ENCODE data around the gene STAT2.
"Not testable (repeated sequence)": the region's sequence is repeated elsewhere in the genome, so short reads cannot be mapped to it uniquely, and the experiment has no call there.

STAT2 gene

DNA sequence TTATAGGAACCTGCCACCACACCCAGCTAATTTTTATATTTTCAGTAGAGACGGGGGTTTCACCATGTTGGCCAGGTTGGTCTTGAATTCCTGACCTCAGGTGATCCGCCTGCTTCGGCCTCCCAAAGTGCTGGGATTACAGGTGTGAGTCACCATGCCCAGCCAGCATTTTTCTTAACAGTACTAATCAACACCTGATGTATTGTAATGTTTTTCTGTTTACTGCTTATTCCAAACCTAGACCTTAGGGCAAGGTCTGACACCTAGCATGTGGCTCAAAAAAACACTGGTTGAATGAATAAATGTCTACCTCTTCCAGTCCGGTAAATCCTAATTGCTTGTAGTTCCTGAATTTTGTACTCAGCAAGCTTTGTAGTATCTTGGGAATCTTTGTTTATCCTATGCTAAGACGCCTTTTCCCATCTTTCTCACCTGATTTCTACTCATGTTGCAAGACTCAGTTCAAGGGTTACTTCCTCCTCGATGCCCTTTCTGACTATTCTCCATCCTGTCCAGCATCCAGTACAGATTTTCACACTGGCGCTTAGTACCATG, 28.9 kb downstream of the STAT2 start:
- no peak for DNase-seq (ENCODE audit: low read depth, low spot score)

DNA sequence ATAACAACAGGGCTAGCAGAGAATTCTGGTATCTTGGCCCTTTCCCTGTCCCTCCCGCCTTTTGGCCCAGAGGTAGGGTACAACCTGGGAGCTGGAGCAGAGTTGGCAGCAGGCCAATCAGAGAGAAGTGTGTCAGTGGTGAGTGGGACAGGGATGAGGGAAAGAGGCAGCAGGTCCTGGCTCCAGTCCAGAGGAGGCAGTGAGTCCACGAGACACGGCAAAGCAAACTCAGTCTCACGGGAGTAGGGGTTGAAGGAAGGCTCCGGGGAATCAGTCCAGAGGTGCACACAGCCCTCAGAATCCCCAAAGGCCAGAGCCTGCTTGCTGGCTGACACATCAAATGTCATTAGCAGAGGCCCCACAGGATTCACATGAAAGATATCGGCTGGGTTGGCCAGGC, 33.4 kb downstream of the STAT2 start:
- DNase-seq (ENCODE audit: low read depth, low spot score): no peak

DNA sequence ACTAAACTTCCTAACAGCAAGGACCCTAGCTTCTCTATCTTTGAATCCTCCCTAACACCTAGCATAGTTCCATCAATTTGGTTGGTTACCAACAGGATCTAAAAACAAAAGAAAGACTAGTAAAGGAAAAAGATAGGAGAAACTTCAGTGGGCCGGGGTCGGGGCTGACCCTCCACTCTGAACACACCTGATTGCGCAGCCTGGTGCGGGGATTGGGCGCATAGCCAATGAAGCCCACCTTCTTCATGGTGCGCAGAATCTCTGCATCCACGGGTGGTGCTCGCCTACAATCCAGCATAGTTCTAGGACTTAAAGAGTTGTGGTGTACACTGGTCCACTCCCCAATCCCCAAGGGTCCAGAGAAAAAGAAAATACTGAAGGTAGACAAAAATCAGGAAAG, 33.8 kb downstream of the STAT2 start:
- DNase-seq (ENCODE audit: low read depth, low spot score): no peak

DNA sequence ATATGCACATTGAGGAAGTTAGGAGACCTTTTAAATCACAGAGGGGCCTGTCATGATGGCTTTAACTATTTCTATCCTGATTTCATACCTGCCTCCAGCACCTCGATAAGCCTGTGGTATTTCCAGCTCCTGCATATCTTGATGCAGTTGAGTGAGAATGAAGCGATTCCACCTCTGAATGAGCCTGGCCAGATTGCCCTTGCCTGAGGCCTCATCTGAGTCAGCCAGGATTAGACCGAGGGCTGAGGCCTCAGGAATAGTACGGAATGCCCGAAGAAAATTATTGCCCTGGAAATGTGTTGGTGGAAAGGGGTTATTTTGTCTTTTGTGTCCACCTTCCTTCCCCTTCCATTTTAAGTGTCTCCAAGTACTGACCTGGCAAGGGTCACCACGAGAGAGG, 35.7 kb downstream of the STAT2 start:
- DNase-seq (ENCODE audit: low read depth, low spot score): no peak

DNA sequence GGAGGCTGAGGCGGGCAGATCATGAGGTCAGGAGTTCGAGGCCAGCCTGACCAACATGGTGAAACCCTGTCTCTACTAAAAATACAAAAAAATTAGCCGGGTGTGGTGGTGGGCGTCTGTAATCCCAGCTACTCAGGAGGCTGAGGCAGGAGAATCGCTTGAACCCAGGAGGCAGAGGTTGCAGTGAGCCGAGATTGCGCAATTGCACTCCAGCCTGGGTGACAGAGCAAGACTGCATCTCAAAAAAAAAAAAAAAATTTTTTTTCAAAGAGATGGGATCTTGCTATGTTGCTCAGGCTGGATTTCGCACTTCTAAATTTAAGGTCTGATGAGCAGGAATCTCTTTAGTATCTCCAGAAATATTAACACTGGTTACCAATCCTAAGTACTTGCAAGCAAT, 38.3 kb downstream of the STAT2 start:
- DNase-seq (ENCODE audit: low read depth, low spot score): not testable (repeated sequence)

DNA sequence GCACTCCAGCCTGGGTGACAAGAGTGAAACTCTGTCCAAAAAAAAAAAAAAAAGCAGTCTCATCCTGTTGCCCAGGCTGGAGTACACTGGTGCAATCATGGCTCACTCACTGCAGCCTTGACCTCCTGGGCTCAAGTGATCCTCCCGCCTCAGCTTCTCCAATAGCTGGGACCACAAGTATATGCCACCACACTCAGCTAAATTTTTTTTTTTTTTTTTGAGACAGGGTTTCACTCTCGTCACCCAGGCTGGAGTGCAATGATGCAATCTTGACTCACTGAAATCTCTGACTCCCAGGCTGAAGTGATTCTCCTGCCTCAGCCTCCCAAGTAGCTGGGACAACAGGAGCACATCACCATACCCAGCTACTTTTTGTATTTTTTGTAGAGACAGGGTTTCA, 38.9 kb downstream of the STAT2 start:
- DNase-seq (ENCODE audit: low read depth, low spot score): no peak

DNA sequence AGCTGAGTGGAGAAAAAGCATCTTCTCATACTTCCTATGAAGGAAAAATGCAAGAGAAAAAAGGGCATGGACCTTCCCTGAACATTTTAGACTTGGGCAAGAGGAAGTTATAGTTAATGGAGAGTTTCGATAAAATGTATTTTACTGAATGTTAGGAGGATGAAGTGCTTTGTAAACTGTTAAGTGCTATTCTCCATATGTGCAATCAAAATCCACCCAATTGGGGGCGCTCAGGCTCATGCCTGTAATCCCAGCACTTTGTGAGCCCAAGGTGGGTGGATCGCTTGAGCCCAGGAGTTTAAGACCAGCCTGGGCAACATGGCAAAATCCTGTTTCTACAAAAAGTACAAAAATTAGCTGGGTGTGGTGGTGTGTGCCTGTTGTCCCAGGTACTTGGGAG, 42.2 kb downstream of the STAT2 start:
- DNase-seq (ENCODE audit: low read depth, low spot score): no peak

DNA sequence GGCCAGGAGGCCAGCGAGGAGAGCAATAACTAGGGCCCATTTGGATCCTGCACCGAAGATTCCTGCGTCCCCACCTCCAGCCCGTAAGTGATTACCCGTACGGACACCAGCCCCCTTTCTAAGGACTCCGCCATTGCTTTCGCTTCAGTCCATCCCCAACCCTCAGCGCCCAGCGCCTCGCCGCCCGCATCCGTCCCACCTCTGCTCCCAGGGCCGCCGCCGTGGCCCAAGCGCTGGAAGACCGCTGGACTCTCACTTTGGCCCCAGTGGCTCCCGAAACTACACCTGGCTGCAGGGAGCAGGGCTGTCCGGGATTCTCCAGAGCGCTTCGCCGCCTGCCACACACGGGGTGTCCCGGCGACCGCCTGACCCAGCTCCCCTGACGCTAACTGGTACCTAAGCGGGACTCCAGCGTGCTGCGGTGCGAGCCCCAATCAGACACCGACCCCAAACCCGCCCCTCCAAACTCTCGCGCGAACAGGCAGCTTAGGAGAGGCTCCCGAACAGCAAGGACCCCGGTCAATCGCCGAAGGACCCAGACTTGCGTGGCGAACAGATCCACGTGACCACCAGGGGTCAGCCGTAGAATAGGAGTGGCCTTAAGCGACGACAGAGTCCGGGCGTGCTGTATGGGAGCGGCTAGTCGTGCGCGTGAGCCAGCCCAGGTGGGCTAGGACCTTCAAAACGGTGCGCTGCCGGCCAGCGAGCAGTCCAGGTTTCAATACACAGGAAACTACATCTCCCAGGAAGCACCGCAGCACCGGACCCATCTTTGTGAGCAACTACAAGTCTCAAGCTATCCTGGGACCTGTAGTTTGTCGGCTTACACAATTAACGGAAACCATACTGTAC, 44.1 kb downstream of the STAT2 start, which contains the start of gene CNPY2:
CNPY2 (minus strand) TSS at position 367 of the 852 bp plus-strand sequence. CDS start 771 bp downstream, outside the sequence.
- peak; percentile 92 for DNase-seq (ENCODE audit: low read depth, low spot score)

DNA sequence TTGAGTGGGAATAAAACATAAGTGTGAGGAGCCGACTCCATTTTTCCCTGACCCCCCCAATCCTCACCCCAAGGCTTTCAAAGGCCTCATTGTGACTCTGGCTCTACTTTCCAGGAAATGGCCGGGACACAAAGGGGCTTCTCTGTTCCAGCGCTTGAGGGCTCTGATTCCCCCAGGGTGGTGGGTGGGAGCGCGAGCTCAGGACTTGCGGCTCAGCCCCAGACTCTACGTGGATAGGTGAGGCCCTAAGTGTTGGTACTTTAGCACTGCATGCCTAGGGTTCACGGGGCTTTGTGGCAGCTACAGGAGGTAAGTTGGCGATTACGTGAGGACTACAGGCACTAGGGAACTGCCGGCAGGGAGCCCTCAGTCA, 44.7 kb downstream of the STAT2 start:
- DNase-seq (ENCODE audit: low read depth, low spot score): no peak

DNA sequence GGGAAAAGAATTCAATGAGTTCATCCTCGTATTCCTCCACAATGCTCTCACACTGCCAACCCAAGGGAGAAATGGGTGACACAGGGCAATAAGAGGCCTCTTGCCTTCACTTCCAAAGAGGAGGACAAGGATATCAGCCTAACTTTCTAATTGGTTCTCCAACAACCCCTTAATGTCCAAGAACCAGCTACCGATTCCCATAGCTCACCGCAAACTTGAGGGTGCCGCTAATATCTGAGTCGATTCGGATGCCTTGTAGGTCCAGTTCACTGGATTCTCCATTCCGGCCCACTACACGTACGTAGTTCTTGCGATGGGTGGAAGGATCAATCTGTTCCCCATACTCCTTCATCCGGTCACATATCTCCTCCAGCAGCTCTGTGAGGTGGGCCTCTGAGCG, 48.9 kb downstream of the STAT2 start:
- DNase-seq (ENCODE audit: low read depth, low spot score): no peak

DNA sequence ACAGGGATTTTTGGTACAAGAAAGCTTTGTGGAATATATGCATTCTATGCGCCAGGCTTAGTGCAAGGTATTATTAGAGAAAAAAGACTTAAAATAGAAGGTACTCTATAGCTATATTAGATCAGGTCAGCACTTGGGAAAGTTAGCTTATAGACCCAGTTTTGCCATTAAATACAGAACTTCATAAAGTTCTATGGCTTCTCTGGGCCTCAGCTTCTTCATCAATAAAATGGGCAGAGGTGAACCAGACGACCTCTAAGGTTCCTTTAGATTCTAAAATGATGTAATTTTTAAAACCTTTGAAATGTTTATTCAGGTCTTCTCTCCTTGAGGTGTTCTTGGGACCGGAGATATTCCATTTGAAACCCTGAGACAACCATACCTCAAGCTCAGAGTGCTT, 51.2 kb downstream of the STAT2 start:
- no peak for DNase-seq (ENCODE audit: low read depth, low spot score)

DNA sequence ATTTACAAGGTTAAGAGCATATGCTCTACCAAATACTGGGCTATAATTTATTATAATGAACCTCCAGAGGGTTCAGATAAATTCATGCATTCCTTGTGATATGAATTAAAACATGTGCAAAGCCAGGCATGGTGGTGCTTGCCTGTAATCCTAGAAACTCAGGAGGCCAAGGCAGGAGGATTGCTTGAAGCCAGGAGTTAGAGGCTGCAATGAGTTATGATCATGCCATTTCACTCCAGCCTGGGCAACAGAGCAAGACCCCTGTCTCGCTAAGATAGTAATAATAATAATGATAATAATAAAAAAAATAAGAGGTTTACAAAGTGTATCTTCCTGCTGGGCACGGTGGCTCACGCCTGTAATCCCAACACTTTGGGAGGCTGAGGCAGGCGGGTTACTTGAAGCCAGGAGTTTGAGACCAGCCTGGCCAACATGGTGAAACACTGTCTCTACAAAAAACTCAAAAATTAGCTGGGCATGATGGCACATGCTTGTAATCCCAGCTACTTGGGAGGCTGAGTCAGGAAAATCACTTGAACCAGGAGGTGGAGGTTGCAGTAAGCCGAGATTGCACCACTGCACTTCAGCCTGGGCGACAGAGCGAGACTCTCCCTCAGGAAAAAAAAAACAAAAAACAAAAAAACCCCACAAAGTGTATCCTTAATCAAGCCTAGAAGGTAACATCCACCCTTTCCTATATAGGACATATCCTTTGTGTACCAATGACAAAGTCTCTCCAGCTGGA, 52.5 kb downstream of the STAT2 start:
- DNase-seq (ENCODE audit: low read depth, low spot score): no peak

DNA sequence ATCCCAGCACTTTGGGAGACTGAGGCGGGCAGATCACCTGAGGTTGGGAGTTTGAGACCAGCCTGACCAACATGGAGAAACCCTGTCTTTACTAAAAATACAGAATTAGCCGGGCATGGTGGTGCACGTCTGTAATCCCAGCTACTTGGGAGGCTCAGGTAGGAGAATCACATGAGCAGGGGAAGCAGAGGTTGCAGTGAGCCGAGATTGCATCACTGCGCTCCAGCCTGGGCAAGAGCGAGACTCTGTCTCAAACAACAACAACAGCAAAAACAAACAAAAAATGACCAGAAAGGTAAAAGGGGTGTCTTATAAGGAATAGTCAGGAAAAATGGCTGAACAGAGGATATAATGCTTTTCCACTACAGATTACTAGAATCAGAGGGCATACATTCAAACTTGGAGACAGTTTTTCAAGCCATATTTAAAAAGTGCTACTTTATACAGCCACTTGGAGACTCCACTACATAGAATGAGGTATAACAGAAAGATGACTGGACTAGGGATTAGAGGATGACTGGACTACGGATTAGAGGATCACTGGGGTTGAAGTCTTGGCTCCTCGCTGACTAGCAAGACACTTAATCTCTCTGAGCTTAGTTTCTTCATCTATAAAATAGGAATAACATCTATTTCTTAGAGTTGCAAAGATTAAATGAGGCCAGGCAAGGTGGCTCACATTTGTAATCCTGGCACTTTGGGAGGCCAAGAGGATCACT, 54.9 kb downstream of the STAT2 start:
- DNase-seq (ENCODE audit: low read depth, low spot score): no peak

DNA sequence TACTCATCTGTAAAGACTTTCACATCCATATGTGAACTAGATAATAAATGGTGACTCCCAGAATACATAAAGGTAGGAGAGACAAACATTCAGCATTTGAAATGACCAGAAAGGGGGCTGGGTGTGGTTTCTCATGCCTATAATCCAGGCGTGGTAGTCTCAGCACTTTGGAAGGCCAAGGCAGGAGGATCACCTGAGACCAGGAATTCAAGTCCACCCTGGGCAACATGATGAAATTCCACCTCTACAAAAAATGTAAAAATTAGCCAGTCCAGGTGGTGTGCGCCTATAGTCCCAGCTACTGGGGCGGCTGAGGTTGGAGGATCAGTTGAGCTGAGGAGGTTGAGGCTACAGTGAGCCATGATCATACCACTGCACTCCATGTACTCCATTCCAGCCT, 55.6 kb downstream of the STAT2 start:
- DNase-seq (ENCODE audit: low read depth, low spot score): no peak

DNA sequence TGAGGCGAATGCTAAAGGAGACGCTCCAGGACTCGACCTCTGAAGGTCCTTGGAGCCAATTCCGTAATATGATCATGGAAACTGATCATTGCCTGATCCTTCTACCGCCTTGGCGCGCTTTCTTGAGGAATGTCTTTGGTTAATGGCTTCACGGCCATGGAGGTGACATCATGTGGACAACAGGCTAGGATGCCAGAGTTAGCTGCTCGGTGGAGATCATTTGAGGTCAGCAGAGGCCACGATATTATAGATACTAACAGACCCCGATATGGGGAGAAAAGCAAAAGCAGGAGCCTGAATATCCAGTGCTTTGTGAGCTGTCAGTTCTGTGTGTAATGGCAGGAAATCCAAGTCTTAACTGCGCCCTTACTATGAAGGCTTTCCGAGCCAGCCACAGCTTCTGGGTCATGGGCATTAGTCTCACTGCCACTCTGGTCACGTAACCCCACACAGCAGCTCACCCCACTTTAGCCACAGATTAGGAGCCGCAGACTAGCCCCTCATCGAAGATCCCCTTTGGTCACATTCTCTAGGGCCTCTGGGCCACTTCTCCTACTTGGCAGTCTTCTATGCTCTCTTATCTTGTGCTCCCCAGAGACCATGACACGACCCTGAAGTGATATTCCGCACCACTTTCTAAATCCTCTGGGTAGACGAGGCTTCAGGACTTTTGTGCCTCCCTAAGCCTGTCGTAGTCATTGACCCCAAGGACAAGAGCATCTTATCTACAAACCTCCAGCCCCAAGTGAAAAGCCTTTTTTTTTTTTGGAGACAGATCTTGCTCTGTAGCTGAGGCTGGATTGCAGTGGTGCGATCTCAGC, 59.1 kb downstream of the STAT2 start:
- DNase-seq (ENCODE audit: low read depth, low spot score): no peak

DNA sequence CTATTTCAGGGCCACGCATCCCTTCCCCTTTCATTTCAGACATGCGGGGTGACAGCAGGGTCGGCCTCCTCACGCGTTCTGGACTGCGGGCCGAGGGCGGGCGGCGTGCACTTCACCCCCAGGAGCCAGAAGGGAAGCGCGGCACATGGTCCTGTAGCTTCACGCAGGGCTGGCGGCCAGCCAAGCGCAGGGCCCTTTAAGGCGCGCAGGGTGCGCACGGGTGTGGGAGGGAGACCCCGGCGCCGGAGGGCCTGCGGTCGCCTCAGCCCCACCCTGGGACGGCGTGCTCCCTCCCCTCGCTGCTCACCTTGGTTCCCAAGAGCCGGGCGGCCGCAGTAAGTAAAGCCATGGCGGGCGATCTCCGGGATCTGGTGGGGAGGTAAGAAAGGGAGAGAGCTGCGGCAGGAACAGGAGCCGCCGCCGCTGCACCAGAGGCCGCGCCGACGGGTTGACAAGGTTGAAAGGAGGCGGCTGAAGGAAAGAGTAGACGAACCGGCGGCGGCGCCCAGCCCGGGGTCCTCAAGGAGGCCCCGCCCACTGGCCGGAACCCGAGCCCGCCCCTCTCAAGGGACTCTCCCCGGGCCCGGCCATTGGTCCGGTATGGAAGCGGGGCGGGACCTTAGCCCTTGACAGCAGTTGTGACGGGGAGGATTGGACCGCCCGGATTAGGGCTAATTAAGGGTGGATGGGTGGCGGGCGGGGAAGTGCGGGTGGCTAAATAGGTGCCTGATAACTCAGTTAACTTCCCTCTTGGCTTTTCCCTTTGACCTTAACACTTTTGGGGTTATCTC, 59.9 kb downstream of the STAT2 start, which contains the start of gene CS:
CS (minus strand) TSS at position 478 of the 791 bp plus-strand sequence; CDS start at position 349, 129 bp downstream.
- DNase-seq (ENCODE audit: low read depth, low spot score): peak; percentile 86

DNA sequence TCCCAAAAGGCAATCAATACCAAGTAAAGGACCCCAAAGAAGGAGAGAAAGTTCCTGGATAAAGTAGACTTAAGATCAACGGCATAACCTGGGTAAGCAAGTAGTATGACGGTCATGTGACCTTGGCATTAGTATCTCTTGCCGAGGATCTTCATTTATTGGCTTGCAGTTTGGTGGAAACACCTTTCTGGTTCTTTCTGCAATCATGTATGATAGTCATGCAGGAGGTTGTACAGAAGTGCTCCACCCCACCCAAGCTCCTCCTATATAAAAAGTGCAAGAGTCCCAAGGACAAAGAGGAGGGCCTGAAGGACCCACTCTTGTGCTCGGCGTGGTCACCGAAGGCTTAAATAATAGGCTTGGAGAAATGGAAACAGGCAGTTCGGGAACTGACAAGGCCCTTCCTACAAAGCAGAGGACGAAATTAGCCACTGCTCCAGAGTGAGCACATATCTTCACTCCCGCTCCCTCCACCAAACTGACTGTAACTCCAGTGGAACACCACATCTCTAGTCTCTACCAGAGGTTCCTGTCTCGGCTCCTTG, 60.5 kb downstream of the STAT2 start:
- DNase-seq (ENCODE audit: low read depth, low spot score): no peak

DNA sequence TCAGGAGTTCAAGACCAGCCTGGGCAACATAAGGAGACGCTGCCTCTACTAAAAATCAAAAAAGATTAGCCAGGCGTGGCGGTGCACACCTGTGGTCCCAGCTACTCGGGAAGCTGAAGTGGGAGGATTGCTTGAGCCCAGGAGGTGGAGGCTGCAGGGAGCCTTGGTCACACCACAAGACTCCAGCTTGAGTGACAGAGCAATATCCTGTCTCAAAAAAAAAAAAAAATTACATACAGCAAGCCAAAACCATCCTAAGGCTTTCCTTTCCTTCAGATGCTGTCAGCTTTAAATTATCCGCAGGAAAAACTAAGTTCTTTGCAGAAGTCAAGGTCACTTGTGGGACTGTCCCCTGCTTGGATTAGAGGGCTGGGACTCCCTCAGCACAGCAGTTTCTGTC, 61.1 kb downstream of the STAT2 start:
- no peak for DNase-seq (ENCODE audit: low read depth, low spot score)

DNA sequence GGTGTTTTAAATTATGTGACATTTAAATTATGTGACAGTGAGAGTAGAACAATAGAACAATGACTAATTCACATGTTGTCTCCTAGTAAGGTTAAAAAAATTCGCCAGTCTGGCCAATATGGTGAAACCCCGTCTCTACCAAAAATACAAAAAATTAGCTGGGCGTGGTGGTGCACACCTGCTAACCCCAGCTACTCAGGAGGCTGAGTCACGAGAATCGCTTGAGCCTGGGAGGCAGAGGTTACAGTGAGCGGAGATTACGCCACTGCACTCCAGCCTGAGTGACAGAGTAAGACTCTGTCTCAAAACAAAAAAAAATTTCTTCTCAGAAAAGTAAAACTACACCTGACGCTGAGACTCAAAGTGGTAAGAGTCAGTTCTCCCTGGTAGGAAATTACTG, 62.5 kb downstream of the STAT2 start:
- no peak for DNase-seq (ENCODE audit: low read depth, low spot score)

DNA sequence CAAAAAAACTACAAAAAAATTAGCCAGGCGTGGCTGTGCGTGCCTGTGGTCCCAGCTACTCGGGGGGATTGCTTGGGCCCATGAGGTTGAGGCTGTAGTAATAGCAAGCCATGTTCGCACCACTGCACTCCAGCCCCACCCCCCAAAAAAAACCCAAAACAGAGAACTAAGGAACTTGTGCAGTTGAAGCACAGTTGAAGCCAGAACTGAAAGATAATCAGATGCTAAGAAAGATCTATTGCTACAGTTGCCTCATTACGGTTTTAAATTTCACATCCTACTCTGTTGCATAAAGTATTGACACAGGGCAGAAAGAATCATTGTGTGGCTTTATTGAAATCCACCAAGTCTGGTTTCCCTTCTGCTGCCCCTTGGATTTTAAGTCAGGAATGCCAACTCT, 63.6 kb downstream of the STAT2 start:
- no peak for DNase-seq (ENCODE audit: low read depth, low spot score)
